Kidney (tissue), 14 donors: Measurements from ENCODE around the gene CHAC1. TPM values are rescaled to one million over a fixed set of nuclear protein-coding genes. Genes with fewer than 3 reads are reported as not detected.
A peak's percentile ranks its signal among the peaks of the same experiment; 100 is the strongest.
"Not testable (repeated sequence)": the region's sequence is repeated elsewhere in the genome, so short reads cannot be mapped to it uniquely, and the experiment has no call there.

ENCODE experiments used
- DNase-seq, 5 donors: peaks; one replicate each; pipeline ENCODE4 v3.0.0-alpha.2; 2013 to 2020
- FAIRE-seq: peaks from 2 replicates; lab custom pipeline; 2012; peaks lifted over from hg19 to GRCh38; lab: Jason Lieb, UNC
- H3K27ac ChIP-seq, 2 donors: one replicate each; pipeline ENCODE4 v1.7.0; 2013; ENCODE audit warnings: low read depth in 2 of 2, low read length in 2 of 2, inconsistent platforms in 1 of 2
- H3K27me3 ChIP-seq: one replicate; pipeline ENCODE4 v1.7.1; 2013; ENCODE audit warnings: low read length, inconsistent platforms; ENCODE audit not compliant: control insufficient read depth, insufficient read depth
- H3K36me3 ChIP-seq, 3 donors: one replicate each; pipeline versions ENCODE4 v1.7.0 to v1.7.1; 2013; ENCODE audit warnings: low read length in 3 of 3, control low read depth in 1 of 3, inconsistent platforms in 1 of 3; ENCODE audit not compliant: insufficient read depth in 3 of 3, control insufficient read depth in 2 of 3
- H3K4me1 ChIP-seq, 3 donors: one replicate each; pipeline versions ENCODE4 v1.7.0 to v1.7.1; 2013; ENCODE audit warnings: low read length in 3 of 3, inconsistent platforms in 1 of 3, low read depth in 1 of 3; ENCODE audit not compliant: control insufficient read depth in 2 of 3, insufficient read depth in 2 of 3
- H3K4me3 ChIP-seq, 3 donors: one replicate each; pipeline versions ENCODE4 v1.7.0 to v1.8.1; 2013; ENCODE audit warnings: low read length in 3 of 3, control low read depth in 1 of 3, inconsistent platforms in 1 of 3
- H3K9ac ChIP-seq, 3 donors: one replicate each; pipeline versions ENCODE4 v1.7.0 to v1.7.1; 2013; ENCODE audit warnings: low read length in 3 of 3, control low read depth in 1 of 3, inconsistent platforms in 1 of 3
- H3K9me3 ChIP-seq, 3 donors: one replicate each; pipeline versions ENCODE4 v1.7.0 to v1.7.1; 2013; ENCODE audit warnings: low read length in 3 of 3, control low read depth in 1 of 3, inconsistent platforms in 1 of 3; ENCODE audit not compliant: control insufficient read depth in 2 of 3, insufficient read depth in 1 of 3
- intact Hi-C: fragments of 100-400 bp; cut with DNase I; formaldehyde crosslinking; loops from one replicate; pipeline ENCODE4 v1.11.1; 2022
- polyA plus RNA-seq: library from polyadenylated mRNA; stranded (reverse); fragments of 350-450 nt; fragmentation: Illumina TruSeq; extraction: RNeasy Lipid Tissue Mini Kit (QIAGEN cat#74804); gene quantifications from one replicate; pipeline ENCODE4 v1.2.3, GENCODE V29; 2014; ENCODE audit warnings: low read depth, low replicate concordance; ENCODE audit not compliant: insufficient read depth
- total RNA-seq: library from RNA; stranded (reverse); fragmentation: NEBNext Ultra II Directional; extraction: Animal tissue kit (Norgen Biotek cat#: 25700); gene quantifications from one replicate; pipeline ENCODE4 v1.2.1, GENCODE V29; 2021
- TF ChIP-seq, protein P1 (sequence below): IDR thresholded peaks from 3 replicates; pipeline ENCODE4 v1.5.1; 2012; ENCODE audit warnings: mild to moderate bottlenecking, moderate library complexity, borderline replicate concordance; ENCODE audit not compliant: insufficient read depth; ENCODE audit errors: extremely low read depth
- donor health status: control.
- donor health status: control.
- donor health status: control.
- donor health status: control.
- donor health status: control.
- donor health status: DM: yes; HTN: yes; CAD: no.
- donor health status: Normal renal cell carcinoma (clear cell type).

CHAC1 gene
- total and polyA plus RNA-seq, 2 donors from 2014 or later, result 4.7 to 21.1 TPM

DNA sequence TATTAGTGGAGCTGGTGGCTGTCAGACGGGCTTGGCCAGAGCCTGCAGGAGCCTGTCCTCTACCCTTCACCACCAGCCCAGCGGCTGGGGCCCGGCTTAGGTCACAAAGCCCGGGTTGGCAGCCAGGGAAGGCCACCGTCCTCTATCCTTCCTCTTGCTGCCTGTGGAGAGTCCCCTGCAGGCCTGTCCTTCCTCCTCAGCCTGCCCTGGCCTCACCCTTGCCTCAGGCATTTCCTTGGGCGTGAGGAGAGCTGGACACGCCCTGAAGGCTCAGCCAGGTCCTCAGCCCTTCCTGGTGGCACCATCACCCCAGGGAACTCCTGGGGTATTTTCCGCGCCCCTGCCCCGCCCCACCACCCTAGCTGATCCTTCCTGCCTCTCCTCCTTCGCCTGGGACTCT, 7.7 kb downstream of the CHAC1 start:
- intact Hi-C loops, result no loop called here
- Histone ChIP-seq H3K4me3 (no peak overlapping the region), H3K27me3 (no peaks in the 10 kb centered on the region), H3K9ac (no peak overlapping the region), H3K9me3 (no peaks in the 10 kb centered on the region), H3K27ac (no peak overlapping the region), H3K36me3 (no peaks in the 10 kb centered on the region), H3K4me1 (peaks cover 0 to 8% (median 0%) of the 10 kb centered on the region in 3 donors)
- TF ChIP-seq, protein P1, sequence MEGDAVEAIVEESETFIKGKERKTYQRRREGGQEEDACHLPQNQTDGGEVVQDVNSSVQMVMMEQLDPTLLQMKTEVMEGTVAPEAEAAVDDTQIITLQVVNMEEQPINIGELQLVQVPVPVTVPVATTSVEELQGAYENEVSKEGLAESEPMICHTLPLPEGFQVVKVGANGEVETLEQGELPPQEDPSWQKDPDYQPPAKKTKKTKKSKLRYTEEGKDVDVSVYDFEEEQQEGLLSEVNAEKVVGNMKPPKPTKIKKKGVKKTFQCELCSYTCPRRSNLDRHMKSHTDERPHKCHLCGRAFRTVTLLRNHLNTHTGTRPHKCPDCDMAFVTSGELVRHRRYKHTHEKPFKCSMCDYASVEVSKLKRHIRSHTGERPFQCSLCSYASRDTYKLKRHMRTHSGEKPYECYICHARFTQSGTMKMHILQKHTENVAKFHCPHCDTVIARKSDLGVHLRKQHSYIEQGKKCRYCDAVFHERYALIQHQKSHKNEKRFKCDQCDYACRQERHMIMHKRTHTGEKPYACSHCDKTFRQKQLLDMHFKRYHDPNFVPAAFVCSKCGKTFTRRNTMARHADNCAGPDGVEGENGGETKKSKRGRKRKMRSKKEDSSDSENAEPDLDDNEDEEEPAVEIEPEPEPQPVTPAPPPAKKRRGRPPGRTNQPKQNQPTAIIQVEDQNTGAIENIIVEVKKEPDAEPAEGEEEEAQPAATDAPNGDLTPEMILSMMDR, result no peak
- DNase-seq (peak in 1 of 5 donors; percentile 68), FAIRE-seq (no peak)

DNA sequence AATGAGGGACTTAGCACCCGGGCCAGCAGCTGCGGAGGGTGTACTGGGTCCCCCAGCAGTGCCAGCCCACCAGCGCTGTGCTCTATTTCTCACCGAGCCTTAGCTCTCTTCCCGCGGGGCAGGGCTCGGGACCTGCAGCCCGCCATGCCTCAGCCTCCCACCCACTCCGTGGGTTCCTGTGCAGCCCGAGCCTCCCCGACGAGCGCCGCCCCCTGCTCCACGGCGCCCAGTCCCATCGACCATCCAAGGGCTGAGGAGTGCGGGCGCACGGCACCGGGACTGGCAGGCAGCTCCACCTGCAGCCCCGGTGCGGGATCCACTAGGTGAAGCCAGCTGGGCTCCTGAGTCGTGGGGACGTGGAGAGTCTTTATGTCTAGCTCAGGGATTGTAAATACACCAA, 8.5 kb downstream of the CHAC1 start:
- H3K9me3 ChIP-seq, intact Hi-C loops, H3K27me3 ChIP-seq, FAIRE-seq, H3K36me3 ChIP-seq, H3K27ac ChIP-seq, H3K4me3 ChIP-seq, H3K9ac ChIP-seq: not testable (repeated sequence)
- DNase-seq, result peak in 1 of 5 donors; percentile 28
- peaks cover 0 to 10% (median 2%) of the 10 kb centered on the region in 3 donors for H3K4me1 ChIP-seq

DNA sequence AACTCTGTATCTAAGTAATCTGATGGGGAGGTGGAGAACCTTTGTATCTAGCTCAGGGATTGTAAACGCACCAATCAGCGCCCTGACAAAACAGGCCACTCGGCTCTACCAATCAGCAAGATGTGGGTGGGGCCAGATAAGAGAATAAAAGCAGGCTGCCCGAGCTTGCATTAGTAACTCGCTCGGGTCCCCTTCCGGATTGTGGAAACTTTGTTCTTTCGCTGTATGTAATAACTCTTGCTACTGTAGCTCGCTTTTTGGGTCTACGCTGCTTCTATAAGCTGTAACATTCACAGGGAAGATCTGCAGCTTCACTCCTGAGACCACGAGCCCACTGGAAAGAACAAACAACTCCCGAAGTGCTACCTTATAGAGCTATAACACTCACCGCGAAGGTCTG, 9.0 kb downstream of the CHAC1 start:
- H3K27me3 ChIP-seq, FAIRE-seq, DNase-seq, H3K36me3 ChIP-seq, H3K9me3 ChIP-seq, H3K27ac ChIP-seq, H3K9ac ChIP-seq, H3K4me3 ChIP-seq, intact Hi-C loops: not testable (repeated sequence)
- H3K4me1 ChIP-seq, result peaks cover 0 to 11% (median 5%) of the 10 kb centered on the region in 3 donors

DNA sequence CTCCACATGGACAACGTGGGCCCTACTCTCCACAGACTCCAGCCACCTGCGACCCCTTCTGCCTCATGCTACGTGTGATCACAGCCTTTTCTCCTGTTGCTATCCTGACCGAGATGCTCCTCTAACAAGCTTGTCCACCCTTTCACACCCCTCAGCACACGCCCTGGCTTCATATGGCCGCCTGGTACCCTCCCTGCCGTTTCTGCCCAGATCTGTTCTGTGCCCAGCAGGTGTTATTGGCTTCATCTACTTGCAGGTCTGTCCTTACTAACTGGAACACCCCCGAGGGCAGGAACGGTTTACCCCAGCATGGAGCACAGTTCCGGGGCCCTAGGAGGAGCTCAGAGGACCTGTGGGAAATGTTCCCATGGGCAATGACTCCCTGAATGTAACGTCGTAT, 9.9 kb downstream of the CHAC1 start:
- DNase-seq (peak in 1 of 5 donors; percentile 41), FAIRE-seq (no peak)
- H3K4me1 ChIP-seq, result peaks cover 0 to 6% (median 5%) of the 10 kb centered on the region in 3 donors
- TF ChIP-seq, protein P1, result no peak
- intact Hi-C loops, result no loop called here
- no peaks in the 10 kb centered on the region for H3K9me3 ChIP-seq
- H3K4me3 ChIP-seq, result no peak overlapping the region
- H3K27ac ChIP-seq, result no peak overlapping the region
- H3K36me3 ChIP-seq, result no peaks in the 10 kb centered on the region
- no peak overlapping the region for H3K9ac ChIP-seq
- H3K27me3 ChIP-seq, result no peaks in the 10 kb centered on the region
